Prostate gland (tissue), 2 donors: Measurements from ENCODE around the gene TSPAN11. TPM values are rescaled to one million over a fixed set of nuclear protein-coding genes. Genes with fewer than 3 reads are reported as not detected.

Experiments used
- DNase-seq: peaks from one replicate; pipeline ENCODE4 v3.0.0-alpha.2; 2019; ENCODE audit warnings: low spot score
- H3K27ac ChIP-seq, 2 donors: fragments of 200-600 bp; sonication (generic); 2 replicates each; pipeline ENCODE4 v1.5.1; 2017 to 2019
- H3K27me3 ChIP-seq: fragments of 200-600 bp; sonication (generic); replicated peaks from 2 replicates; pipeline ENCODE4 v1.5.1; 2019; ENCODE audit not compliant: insufficient read depth
- H3K36me3 ChIP-seq, 2 donors: fragments of 200-600 bp; sonication (generic); 1 replicate in 1 of 2; 2 replicates in 1 of 2; pipeline versions ENCODE4 v1.5.1 to v1.8.1; 2017 to 2019
- H3K4me1 ChIP-seq: fragments of 200-600 bp; sonication (generic); replicated peaks from 2 replicates; pipeline ENCODE4 v1.5.1; 2019
- H3K4me3 ChIP-seq, 2 donors: fragments of 200-600 bp; sonication (generic); 2 replicates each; pipeline ENCODE4 v1.5.1; 2017 to 2019
- H3K9me3 ChIP-seq: fragments of 200-600 bp; sonication (generic); 2 replicates; pipeline ENCODE4 v1.5.1; 2017
- CTCF ChIP-seq, 4 experiments: fragments of 200-600 bp in 2 of 4; fragments of 450-650 bp in 2 of 4; sonication (generic) in 2 of 4; IDR thresholded peaks; 1 replicate in 3 of 4; 2 replicates in 1 of 4; pipeline ENCODE4 v1.5.1; 2016 to 2019; ENCODE audit warnings: antibody characterized with exemption in 4 of 4, mild to moderate bottlenecking in 2 of 4, moderate library complexity in 2 of 4
- POLR2A ChIP-seq: fragments of 450-650 bp; IDR thresholded peaks from one replicate; pipeline ENCODE4 v1.6.1; 2016; ENCODE audit warnings: antibody characterized with exemption, mild to moderate bottlenecking
- POLR2AphosphoS5 ChIP-seq: sonication (generic); formaldehyde crosslinking; IDR thresholded peaks from one replicate; pipeline ENCODE4 v1.6.1; 2017; ENCODE audit warnings: antibody characterized with exemption
- WGBS: methylation state at CpG from one replicate; pipeline ENCODE4 v1.1.5; 2018; 5-methylcytosine and 5-hydroxymethylcytosine counted together
- intact Hi-C: fragments of 100-400 bp; cut with DNase I; formaldehyde crosslinking; loops from one replicate; pipeline ENCODE4 v1.14.2; 2022
- total RNA-seq, 2 donors: library from RNA; depleted of rRNA; stranded (reverse); fragments of >200 nt; gene quantifications; one replicate each; pipeline ENCODE4 v1.1.0, GENCODE V29; 2016

Gene TSPAN11
- total RNA-seq, 2 donors from 2014 or later, result 1.0 to 4.1 TPM

- Histone ChIP-seq H3K36me3 (no peaks in the 10 kb centered on the region), H3K27ac (no peak overlapping the region), H3K27me3 (no peaks in the 10 kb centered on the region), H3K4me3 (no peak overlapping the region), H3K9me3 (no peaks in the 10 kb centered on the region), H3K4me1 (no peaks in the 10 kb centered on the region)
- 73% methylated on average over 6 of the region's 6 CpGs for WGBS
- TF ChIP-seq CTCF (IDR thresholded peaks at IDR 0.05) (no peak), POLR2A (no peak), POLR2AphosphoS5 (no peak)
- DNase-seq, result no peak
- intact Hi-C loops, result no loop called here
These were observed 46.6 kb downstream of the TSPAN11 start for GRCh38 chr12:30973175-30973574.

GRCh38 chr12:30973830-30974229 is 47.3 kb downstream of the TSPAN11 start:
- Histone ChIP-seq H3K4me3 (no peak overlapping the region), H3K9me3 (no peaks in the 10 kb centered on the region), H3K27ac (no peak overlapping the region), H3K27me3 (no peaks in the 10 kb centered on the region), H3K36me3 (no peaks in the 10 kb centered on the region), H3K4me1 (no peaks in the 10 kb centered on the region)
- intact Hi-C loops, result no loop called here
- no peak for DNase-seq
- WGBS, result 91% methylated on average over 5 of the region's 5 CpGs
- TF ChIP-seq POLR2A (no peak), POLR2AphosphoS5 (no peak), CTCF (IDR thresholded peaks at IDR 0.05) (no peak)

- Histone ChIP-seq H3K4me1 (no peaks in the 10 kb centered on the region), H3K9me3 (no peaks in the 10 kb centered on the region), H3K36me3 (no peaks in the 10 kb centered on the region), H3K27ac (no peak overlapping the region), H3K4me3 (no peak overlapping the region), H3K27me3 (no peaks in the 10 kb centered on the region)
- TF ChIP-seq CTCF (IDR thresholded peaks at IDR 0.05) (no peak), POLR2AphosphoS5 (no peak), POLR2A (no peak)
- 89% methylated on average over 18 of the region's 20 CpGs for WGBS
- intact Hi-C loops, result no loop called here
- DNase-seq, result no peak
These were observed 48.4 kb downstream of the TSPAN11 start for GRCh38 chr12:30974746-30975500.

GRCh38 chr12:30975581-30975980 is 49.0 kb downstream of the TSPAN11 start:
- Histone ChIP-seq H3K4me3 (no peak overlapping the region), H3K36me3 (no peaks in the 10 kb centered on the region), H3K9me3 (no peaks in the 10 kb centered on the region), H3K27me3 (no peaks in the 10 kb centered on the region), H3K27ac (no peak overlapping the region), H3K4me1 (no peaks in the 10 kb centered on the region)
- intact Hi-C loops, result no loop called here
- TF ChIP-seq CTCF (IDR thresholded peaks at IDR 0.05) (no peak), POLR2A (no peak), POLR2AphosphoS5 (no peak)
- 88% methylated on average over 6 of the region's 6 CpGs for WGBS
- no peak for DNase-seq

GRCh38 chr12:30976206-30976605 is 49.7 kb downstream of the TSPAN11 start:
- intact Hi-C loops, result no loop called here
- no peak for DNase-seq
- TF ChIP-seq CTCF (IDR thresholded peaks at IDR 0.05) (no peak), POLR2A (no peak), POLR2AphosphoS5 (no peak)
- no peaks in the 10 kb centered on the region for H3K36me3 ChIP-seq
- WGBS, result 84% methylated on average over 7 of the region's 7 CpGs
- H3K4me3 ChIP-seq, result no peak overlapping the region
- no peaks in the 10 kb centered on the region for H3K27me3 ChIP-seq
- no peaks in the 10 kb centered on the region for H3K9me3 ChIP-seq
- no peak overlapping the region for H3K27ac ChIP-seq
- H3K4me1 ChIP-seq, result no peaks in the 10 kb centered on the region
